Breast epithelium (tissue), 4 donors: ENCODE results near the gene ABCA1. TPM values are rescaled to one million over a fixed set of nuclear protein-coding genes. Genes with fewer than 3 reads are reported as not detected.

ENCODE experiments used
- DNase-seq, 2 donors: peaks; one replicate each; pipeline ENCODE4 v3.0.0-alpha.2; 2019; ENCODE audit warnings: low spot score in 2 of 2
- H3K27ac ChIP-seq, 2 donors: fragments of 200-600 bp; sonication (generic) in 1 of 2; one replicate each; pipeline ENCODE4 v1.5.1; 2016 to 2019; ENCODE audit warnings: mild to moderate bottlenecking in 1 of 2
- H3K27me3 ChIP-seq, 2 donors: fragments of 200-600 bp; sonication (generic) in 1 of 2; one replicate each; pipeline versions ENCODE4 v1.5.1 to v1.6.0; 2017 to 2019; ENCODE audit warnings: control low read depth in 1 of 2, mild to moderate bottlenecking in 1 of 2
- H3K36me3 ChIP-seq: fragments of 200-600 bp; one replicate; pipeline ENCODE4 v1.5.1; 2019
- H3K4me1 ChIP-seq, 2 donors: fragments of 200-600 bp; sonication (generic); one replicate each; pipeline ENCODE4 v1.5.1; 2016 to 2019; ENCODE audit warnings: control low read depth in 1 of 2
- H3K4me3 ChIP-seq, 3 donors: fragments of 200-600 bp; sonication (generic); 1 replicate in 2 of 3; 2 replicates in 1 of 3; pipeline ENCODE4 v1.5.1; 2016 to 2019; ENCODE audit warnings: mild to moderate bottlenecking in 3 of 3, moderate library complexity in 2 of 3
- H3K9me3 ChIP-seq, 2 donors: fragments of 200-600 bp; sonication (generic) in 1 of 2; one replicate each; pipeline ENCODE4 v1.5.1; 2016 to 2019; ENCODE audit warnings: control low read depth in 1 of 2
- CTCF ChIP-seq, 3 donors: fragments of 450-650 bp; IDR thresholded peaks; one replicate each; pipeline ENCODE4 v1.5.1; 2016 to 2017; ENCODE audit warnings: antibody characterized with exemption in 3 of 3, mild to moderate bottlenecking in 3 of 3, moderate library complexity in 3 of 3
- POLR2A ChIP-seq: fragments of 450-650 bp; IDR thresholded peaks from one replicate; pipeline ENCODE4 v1.6.1; 2016; ENCODE audit warnings: antibody characterized with exemption, mild to moderate bottlenecking, moderate library complexity
- POLR2AphosphoS5 ChIP-seq, 3 donors: sonication (generic); formaldehyde crosslinking; IDR thresholded peaks; one replicate each; pipeline ENCODE4 v1.6.1; 2017; ENCODE audit warnings: antibody characterized with exemption in 3 of 3
- intact Hi-C: fragments of 100-400 bp; cut with DNase I; formaldehyde crosslinking; loops from one replicate; pipeline ENCODE4 v1.15.1; 2023; ENCODE audit warnings: low total_unique reads
- total RNA-seq, 3 donors: library from RNA; depleted of rRNA; stranded (reverse); fragments of >200 nt; gene quantifications; one replicate each; pipeline ENCODE4 v1.1.0, GENCODE V29; 2016

Gene ABCA1
- total RNA-seq, 3 donors from 2014 or later: 57.0 to 100 (median 67.8) TPM

GRCh38 chr9:104875897-104876296, 52.1 kb downstream of the ABCA1 start:
- Histone ChIP-seq H3K27me3 (no peaks in the 10 kb centered on the region), H3K4me1 (peaks cover 0 to 5% of the 10 kb centered on the region in 2 donors), H3K27ac (no peak overlapping the region), H3K36me3 (no peaks in the 10 kb centered on the region), H3K4me3 (no peak overlapping the region), H3K9me3 (no peaks in the 10 kb centered on the region)
- no peak for DNase-seq
- intact Hi-C loops: no loop called here
- no peak for TF ChIP-seq CTCF (IDR thresholded peaks at IDR 0.05)
- no peak for TF ChIP-seq POLR2A
- no peak for TF ChIP-seq POLR2AphosphoS5 (IDR thresholded peaks at IDR 0.05)

- no peak overlapping the region for H3K27ac ChIP-seq
- peaks cover 0 to 6% of the 10 kb centered on the region in 2 donors for H3K4me1 ChIP-seq
- no peaks in the 10 kb centered on the region for H3K9me3 ChIP-seq
- H3K27me3 ChIP-seq: no peaks in the 10 kb centered on the region
- TF ChIP-seq CTCF (IDR thresholded peaks at IDR 0.05) (no peak), POLR2A (no peak), POLR2AphosphoS5 (IDR thresholded peaks at IDR 0.05) (no peak)
- intact Hi-C loops: no loop called here
- no peaks in the 10 kb centered on the region for H3K36me3 ChIP-seq
- DNase-seq: no peak
- no peak overlapping the region for H3K4me3 ChIP-seq
Measured at GRCh38 chr9:104875320-104875719, 52.6 kb downstream of the ABCA1 start.

- Histone ChIP-seq H3K27ac (peak overlapping the region; percentile 29 to 71), H3K36me3 (no peaks in the 10 kb centered on the region), H3K27me3 (no peaks in the 10 kb centered on the region), H3K4me3 (no peak overlapping the region), H3K9me3 (no peaks in the 10 kb centered on the region), H3K4me1 (peaks cover 4 to 14% of the 10 kb centered on the region in 2 donors)
- TF ChIP-seq POLR2A (no peak), CTCF (IDR thresholded peaks at IDR 0.05) (no peak), POLR2AphosphoS5 (IDR thresholded peaks at IDR 0.05) (no peak)
- intact Hi-C loops: no loop called here
- no peak for DNase-seq
Measured at GRCh38 chr9:104873489-104873850, 54.5 kb downstream of the ABCA1 start.

- Histone ChIP-seq H3K4me1 (peaks cover 4 to 14% of the 10 kb centered on the region in 2 donors), H3K27me3 (no peaks in the 10 kb centered on the region), H3K36me3 (no peaks in the 10 kb centered on the region), H3K4me3 (no peak overlapping the region), H3K9me3 (no peaks in the 10 kb centered on the region), H3K27ac (peak overlapping the region; percentile 29 to 71)
- TF ChIP-seq POLR2A (no peak), POLR2AphosphoS5 (IDR thresholded peaks at IDR 0.05) (no peak), CTCF (IDR thresholded peaks at IDR 0.05) (no peak)
- no peak for DNase-seq
- intact Hi-C loops: no loop called here
Measured at GRCh38 chr9:104872656-104873488, 55.1 kb downstream of the ABCA1 start.

GRCh38 chr9:104871961-104872527, 55.9 kb downstream of the ABCA1 start:
- H3K9me3 ChIP-seq: no peaks in the 10 kb centered on the region
- no peaks in the 10 kb centered on the region for H3K36me3 ChIP-seq
- no peak overlapping the region for H3K27ac ChIP-seq
- peaks cover 4 to 14% of the 10 kb centered on the region in 2 donors for H3K4me1 ChIP-seq
- intact Hi-C loops: no loop called here
- DNase-seq: no peak
- H3K4me3 ChIP-seq: no peak overlapping the region
- H3K27me3 ChIP-seq: no peaks in the 10 kb centered on the region
- no peak for TF ChIP-seq POLR2AphosphoS5 (IDR thresholded peaks at IDR 0.05)
- no peak for TF ChIP-seq POLR2A
- TF ChIP-seq CTCF (IDR thresholded peaks at IDR 0.05): no peak
